Panc1 (cell line): Measurements from ENCODE around the gene OAF.

Experiments used
- POLR2AphosphoS5 ChIP-seq: IDR thresholded peaks from 2 replicates; pipeline ENCODE4 v1.6.1; 2012; ENCODE audit warnings: mild to moderate bottlenecking, low read depth, low read length, moderate library complexity
- SIN3A ChIP-seq: IDR thresholded peaks from 2 replicates; pipeline ENCODE4 v1.6.1; 2012; ENCODE audit warnings: low read depth, mild to moderate bottlenecking, low read length, moderate library complexity, borderline replicate concordance; ENCODE audit not compliant: insufficient read depth
- TCF7L2 ChIP-seq: IDR thresholded peaks from 2 replicates; pipeline ENCODE4 v1.6.1; 2011; ENCODE audit warnings: mild to moderate bottlenecking, low read depth, low read length, inconsistent platforms
- TF ChIP-seq, protein P1 (sequence below): fragments of 450-650 bp; IDR thresholded peaks from 2 replicates; pipeline ENCODE4 v1.5.1; 2017; ENCODE audit warnings: mild to moderate bottlenecking
- TF ChIP-seq, protein P2 (sequence below), 2 experiments: IDR thresholded peaks; 2 replicates each; pipeline ENCODE4 v1.6.1; 2011 to 2012; ENCODE audit warnings: low read depth in 2 of 2, control low read depth in 1 of 2, low read length in 1 of 2, mild to moderate bottlenecking in 1 of 2, moderate library complexity in 1 of 2; ENCODE audit not compliant: insufficient read depth in 1 of 2

DNA sequence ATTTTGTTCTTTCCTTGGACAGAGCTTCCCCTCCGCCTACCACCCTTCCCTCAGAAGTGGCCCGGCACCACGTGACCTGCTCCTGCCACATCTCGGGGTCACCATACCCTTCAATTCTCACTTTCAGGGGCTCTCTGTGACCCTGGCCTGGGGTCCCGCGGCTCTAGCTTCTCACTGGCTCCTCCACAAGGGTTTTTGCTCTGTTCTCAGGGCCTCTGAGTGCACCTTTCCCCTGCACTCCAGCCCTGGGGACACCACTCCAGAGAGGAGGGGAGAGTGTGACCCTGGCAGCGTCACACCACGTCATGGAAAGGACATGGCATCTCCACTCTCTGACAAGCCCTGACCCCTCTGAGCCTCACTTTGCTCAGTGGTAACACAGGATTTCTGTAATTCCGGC, 46.5 kb downstream of the OAF start:
- TF ChIP-seq, protein P1, sequence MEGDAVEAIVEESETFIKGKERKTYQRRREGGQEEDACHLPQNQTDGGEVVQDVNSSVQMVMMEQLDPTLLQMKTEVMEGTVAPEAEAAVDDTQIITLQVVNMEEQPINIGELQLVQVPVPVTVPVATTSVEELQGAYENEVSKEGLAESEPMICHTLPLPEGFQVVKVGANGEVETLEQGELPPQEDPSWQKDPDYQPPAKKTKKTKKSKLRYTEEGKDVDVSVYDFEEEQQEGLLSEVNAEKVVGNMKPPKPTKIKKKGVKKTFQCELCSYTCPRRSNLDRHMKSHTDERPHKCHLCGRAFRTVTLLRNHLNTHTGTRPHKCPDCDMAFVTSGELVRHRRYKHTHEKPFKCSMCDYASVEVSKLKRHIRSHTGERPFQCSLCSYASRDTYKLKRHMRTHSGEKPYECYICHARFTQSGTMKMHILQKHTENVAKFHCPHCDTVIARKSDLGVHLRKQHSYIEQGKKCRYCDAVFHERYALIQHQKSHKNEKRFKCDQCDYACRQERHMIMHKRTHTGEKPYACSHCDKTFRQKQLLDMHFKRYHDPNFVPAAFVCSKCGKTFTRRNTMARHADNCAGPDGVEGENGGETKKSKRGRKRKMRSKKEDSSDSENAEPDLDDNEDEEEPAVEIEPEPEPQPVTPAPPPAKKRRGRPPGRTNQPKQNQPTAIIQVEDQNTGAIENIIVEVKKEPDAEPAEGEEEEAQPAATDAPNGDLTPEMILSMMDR = no peak
- TF ChIP-seq POLR2AphosphoS5 (no peak), TCF7L2 (no peak), SIN3A (no peak)
- TF ChIP-seq, protein P2, sequence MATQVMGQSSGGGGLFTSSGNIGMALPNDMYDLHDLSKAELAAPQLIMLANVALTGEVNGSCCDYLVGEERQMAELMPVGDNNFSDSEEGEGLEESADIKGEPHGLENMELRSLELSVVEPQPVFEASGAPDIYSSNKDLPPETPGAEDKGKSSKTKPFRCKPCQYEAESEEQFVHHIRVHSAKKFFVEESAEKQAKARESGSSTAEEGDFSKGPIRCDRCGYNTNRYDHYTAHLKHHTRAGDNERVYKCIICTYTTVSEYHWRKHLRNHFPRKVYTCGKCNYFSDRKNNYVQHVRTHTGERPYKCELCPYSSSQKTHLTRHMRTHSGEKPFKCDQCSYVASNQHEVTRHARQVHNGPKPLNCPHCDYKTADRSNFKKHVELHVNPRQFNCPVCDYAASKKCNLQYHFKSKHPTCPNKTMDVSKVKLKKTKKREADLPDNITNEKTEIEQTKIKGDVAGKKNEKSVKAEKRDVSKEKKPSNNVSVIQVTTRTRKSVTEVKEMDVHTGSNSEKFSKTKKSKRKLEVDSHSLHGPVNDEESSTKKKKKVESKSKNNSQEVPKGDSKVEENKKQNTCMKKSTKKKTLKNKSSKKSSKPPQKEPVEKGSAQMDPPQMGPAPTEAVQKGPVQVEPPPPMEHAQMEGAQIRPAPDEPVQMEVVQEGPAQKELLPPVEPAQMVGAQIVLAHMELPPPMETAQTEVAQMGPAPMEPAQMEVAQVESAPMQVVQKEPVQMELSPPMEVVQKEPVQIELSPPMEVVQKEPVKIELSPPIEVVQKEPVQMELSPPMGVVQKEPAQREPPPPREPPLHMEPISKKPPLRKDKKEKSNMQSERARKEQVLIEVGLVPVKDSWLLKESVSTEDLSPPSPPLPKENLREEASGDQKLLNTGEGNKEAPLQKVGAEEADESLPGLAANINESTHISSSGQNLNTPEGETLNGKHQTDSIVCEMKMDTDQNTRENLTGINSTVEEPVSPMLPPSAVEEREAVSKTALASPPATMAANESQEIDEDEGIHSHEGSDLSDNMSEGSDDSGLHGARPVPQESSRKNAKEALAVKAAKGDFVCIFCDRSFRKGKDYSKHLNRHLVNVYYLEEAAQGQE (IDR thresholded peaks at IDR 0.05; ENCODE audit: insufficient read depth in 1 of 2, low read depth in 2 of 2, low read length in 1 of 2) = no peak
